GM13977 (cell line): ENCODE data around the gene DOP1A.

Experiments used
- DNase-seq: peaks from one replicate; pipeline ENCODE4 v3.0.0; 2012; ENCODE audit warnings: low spot score
- in situ Hi-C: fragments of 300-500 bp; cut with MboI; formaldehyde crosslinking; loops from one replicate; pipeline ENCODE4 v1.12.0; 2022; ENCODE audit warnings: low sequenced_read_pairs, low pct_unique_long_range_greater_than_20kb, mixed read lengths, inconsistent platforms; ENCODE audit not compliant: unreplicated experiment
- TF ChIP-seq, protein P1 (sequence below): IDR thresholded peaks from 2 replicates; pipeline ENCODE4 v1.5.1; 2012; ENCODE audit warnings: mild to moderate bottlenecking, control low read depth; ENCODE audit not compliant: insufficient read depth; ENCODE audit errors: extremely low read depth, missing control alignments

Gene DOP1A

DNA sequence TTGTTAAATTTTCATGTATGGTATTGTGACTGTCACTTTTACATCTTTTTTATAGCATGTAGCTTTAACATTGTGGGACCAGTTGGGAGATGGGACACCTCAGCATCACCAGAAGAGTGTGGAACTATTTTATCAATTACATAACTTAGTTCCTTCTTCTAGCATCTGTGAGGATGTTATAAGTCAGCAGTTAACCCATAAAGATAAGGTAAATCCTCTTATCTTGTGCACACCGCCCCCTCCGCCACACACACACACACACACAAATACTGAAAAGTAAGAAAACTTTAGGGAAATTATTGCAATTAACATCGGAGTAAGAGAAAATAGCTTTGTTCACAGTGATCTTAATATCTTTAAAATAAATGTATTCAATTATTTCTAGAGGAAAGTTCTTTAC, 64.7 kb downstream of the DOP1A start:
- DNase-seq = no peak
- TF ChIP-seq, protein P1, sequence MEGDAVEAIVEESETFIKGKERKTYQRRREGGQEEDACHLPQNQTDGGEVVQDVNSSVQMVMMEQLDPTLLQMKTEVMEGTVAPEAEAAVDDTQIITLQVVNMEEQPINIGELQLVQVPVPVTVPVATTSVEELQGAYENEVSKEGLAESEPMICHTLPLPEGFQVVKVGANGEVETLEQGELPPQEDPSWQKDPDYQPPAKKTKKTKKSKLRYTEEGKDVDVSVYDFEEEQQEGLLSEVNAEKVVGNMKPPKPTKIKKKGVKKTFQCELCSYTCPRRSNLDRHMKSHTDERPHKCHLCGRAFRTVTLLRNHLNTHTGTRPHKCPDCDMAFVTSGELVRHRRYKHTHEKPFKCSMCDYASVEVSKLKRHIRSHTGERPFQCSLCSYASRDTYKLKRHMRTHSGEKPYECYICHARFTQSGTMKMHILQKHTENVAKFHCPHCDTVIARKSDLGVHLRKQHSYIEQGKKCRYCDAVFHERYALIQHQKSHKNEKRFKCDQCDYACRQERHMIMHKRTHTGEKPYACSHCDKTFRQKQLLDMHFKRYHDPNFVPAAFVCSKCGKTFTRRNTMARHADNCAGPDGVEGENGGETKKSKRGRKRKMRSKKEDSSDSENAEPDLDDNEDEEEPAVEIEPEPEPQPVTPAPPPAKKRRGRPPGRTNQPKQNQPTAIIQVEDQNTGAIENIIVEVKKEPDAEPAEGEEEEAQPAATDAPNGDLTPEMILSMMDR = no peak
- in situ Hi-C loops = no loop called here

DNA sequence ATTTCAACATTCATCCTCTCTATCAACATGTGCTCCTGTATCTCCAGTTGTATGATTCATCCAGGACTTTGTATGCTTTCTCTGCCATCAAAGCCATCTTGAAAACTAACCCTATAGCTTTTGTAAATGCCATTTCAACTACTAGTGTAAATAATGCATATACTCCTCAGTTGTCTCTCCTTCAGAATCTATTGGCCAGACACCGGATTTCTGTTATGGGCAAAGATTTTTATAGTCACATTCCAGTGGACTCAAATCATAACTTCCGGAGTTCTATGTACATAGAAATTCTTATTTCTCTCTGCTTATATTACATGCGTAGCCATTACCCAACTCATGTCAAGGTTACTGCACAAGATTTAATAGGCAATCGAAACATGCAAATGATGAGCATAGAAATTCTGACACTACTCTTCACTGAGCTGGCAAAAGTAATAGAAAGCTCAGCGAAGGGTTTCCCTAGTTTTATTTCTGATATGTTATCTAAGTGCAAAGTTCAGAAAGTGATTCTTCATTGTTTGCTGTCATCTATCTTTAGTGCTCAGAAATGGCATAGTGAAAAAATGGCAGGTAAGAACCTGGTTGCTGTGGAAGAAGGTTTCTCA, 70.7 kb downstream of the DOP1A start:
- TF ChIP-seq, protein P1 = no peak
- DNase-seq = no peak
- in situ Hi-C loops = no loop called here

DNA sequence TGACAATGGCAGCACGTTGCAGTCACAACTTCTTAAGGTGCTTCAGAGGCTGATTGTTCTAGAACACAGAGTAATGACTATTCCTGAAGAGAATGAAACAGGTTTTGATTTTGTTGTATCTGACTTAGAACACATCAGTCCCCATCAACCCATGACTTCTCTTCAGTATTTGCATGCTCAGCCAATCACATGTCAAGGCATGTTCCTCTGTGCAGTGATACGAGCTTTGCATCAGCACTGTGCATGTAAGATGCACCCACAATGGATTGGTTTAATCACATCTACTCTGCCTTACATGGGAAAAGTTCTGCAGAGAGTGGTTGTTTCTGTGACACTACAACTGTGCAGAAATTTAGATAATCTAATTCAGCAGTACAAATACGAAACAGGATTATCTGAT, 71.3 kb downstream of the DOP1A start:
- TF ChIP-seq, protein P1 = no peak
- no peak for DNase-seq
- in situ Hi-C loops = no loop called here

DNA sequence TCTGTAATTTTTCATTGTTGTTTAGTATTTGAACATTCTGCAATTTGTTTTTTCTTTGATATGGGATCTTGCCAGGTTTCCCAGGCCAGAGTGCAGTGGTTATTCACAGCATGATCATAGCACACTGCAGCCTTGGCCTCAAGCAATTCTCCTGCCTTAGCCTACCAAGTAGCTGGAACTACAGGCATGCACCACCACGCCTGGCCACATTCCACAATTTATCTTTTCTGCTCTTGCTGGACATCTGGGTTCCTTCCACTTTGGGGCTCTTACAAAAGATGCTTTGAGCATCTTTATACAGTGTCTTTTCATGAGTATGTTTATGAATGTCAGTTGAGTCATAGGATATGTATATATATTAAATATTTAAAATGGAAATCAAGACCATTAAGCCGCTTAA, 83.6 kb downstream of the DOP1A start:
- DNase-seq = no peak
- TF ChIP-seq, protein P1 = no peak
- in situ Hi-C loops = no loop called here

DNA sequence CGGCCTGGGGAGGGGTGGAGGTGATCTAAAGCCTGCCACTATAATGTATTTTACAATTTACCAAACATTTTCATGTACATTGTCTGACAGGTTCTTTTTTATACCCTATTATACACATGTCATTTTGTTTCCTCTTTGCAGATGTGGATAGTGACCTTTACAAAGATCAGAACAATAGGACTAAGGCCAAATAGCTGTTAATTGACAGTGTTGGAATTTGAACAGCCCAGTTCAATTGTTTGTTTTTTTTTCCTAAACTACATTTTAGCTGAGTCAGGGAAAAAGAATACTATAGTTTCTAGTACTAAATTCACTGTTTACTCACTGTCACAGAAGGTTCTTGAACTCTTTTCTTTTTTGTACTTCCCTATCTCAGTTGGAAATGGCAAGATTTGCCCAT, 85.4 kb downstream of the DOP1A start:
- TF ChIP-seq, protein P1 = no peak
- in situ Hi-C loops = no loop called here
- no peak for DNase-seq

DNA sequence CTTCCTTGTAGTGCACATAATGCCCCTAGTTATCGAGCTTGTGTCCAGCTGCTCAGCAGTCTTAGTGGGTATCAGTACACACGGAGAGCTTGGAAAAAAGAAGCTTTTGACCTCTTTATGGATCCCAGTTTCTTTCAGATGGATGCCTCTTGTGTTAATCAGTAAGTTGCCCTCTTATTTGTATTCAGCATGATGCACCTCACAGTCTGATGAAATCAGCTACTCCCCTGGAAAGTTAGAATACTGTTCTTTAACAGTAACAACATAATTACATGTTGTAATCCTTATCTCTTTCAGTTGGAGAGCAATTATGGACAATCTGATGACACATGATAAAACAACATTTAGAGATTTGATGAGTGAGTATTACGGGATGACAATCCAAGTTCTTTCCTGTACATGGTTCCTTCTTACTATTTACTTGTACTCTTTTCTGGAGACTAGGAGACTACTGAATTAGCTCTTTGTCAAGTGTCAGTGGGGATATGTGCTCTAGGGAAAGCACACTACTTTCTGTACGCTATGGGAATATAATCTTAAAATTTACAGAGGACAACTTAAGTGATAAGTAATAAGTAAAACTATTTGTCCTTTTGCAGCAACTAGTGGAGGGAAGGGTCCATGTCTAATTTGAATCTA, 86.5 kb downstream of the DOP1A start:
- in situ Hi-C loops = no loop called here
- TF ChIP-seq, protein P1 = no peak
- no peak for DNase-seq
